SK-N-SH (cell line): ENCODE measurements around the gene TANK. TPM values are rescaled to one million over a fixed set of nuclear protein-coding genes. Genes with fewer than 3 reads are reported as not detected.

Experiments
- CTCF ChIA-PET: fragments of 300-600, 350-600 bp; formaldehyde crosslinking; extraction: SDS; loops from one replicate; lab custom pipeline; 2021; lab: Yijun Ruan, JAX
- POLR2A ChIA-PET: fragments of 350-600 bp; sonication (Branson Sonifier 250); formaldehyde crosslinking; extraction: SDS; loops from one replicate; lab custom pipeline; 2020; ENCODE audit warnings: antibody characterized with exemption, inconsistent platforms; lab: Yijun Ruan, JAX
- DNase-seq: peaks from one replicate; pipeline ENCODE4 v3.0.0; 2012
- H2AFZ ChIP-seq: fragments of 200-600 bp; sonication (generic); 2 replicates; pipeline ENCODE4 v1.8.1; 2016; ENCODE audit warnings: antibody characterized with exemption, mild to moderate bottlenecking, low read depth
- H3F3A ChIP-seq: fragments of 200-600 bp; sonication (generic); replicated peaks from 2 replicates; pipeline ENCODE3; 2016; ENCODE audit warnings: antibody characterized with exemption, mild to moderate bottlenecking; ENCODE audit not compliant: insufficient read depth
- H3K27ac ChIP-seq, 2 experiments: fragments of 200-500 bp in 1 of 2; fragments of 200-600 bp in 1 of 2; sonication (Bioruptor generic) in 1 of 2; sonication (generic), shearing (Covaris generic) in 1 of 2; 2 replicates each; pipeline versions ENCODE4 v1.5.1 to v1.6.1; 2014 to 2016; ENCODE audit warnings: low read depth in 2 of 2, inconsistent platforms in 1 of 2, low read length in 1 of 2, mild to moderate bottlenecking in 1 of 2, mixed read lengths in 1 of 2
- H3K27me3 ChIP-seq: fragments of 200-600 bp; sonication (generic), shearing (Covaris generic); 2 replicates; pipeline ENCODE4 v1.6.1; 2016; ENCODE audit warnings: mixed run types; ENCODE audit not compliant: insufficient read depth
- H3K36me3 ChIP-seq, 2 experiments: fragments of 200-500 bp in 1 of 2; fragments of 200-600 bp in 1 of 2; sonication (Bioruptor generic) in 1 of 2; sonication (generic) in 1 of 2; replicated peaks in 1 of 2; 2 replicates each; pipeline versions ENCODE3 to v1.5.1; 2014 to 2016; ENCODE audit warnings: low read length in 1 of 2, mild to moderate bottlenecking in 1 of 2; ENCODE audit not compliant: insufficient read depth in 2 of 2, control insufficient read depth in 1 of 2
- H3K4me1 ChIP-seq, 2 experiments: fragments of 200-500 bp in 1 of 2; fragments of 200-600 bp in 1 of 2; sonication (Bioruptor generic) in 1 of 2; sonication (generic), shearing (Covaris generic) in 1 of 2; 2 replicates each; pipeline versions ENCODE4 v1.5.1 to v1.6.1; 2014 to 2016; ENCODE audit warnings: low read depth in 1 of 2, low read length in 1 of 2, mixed run types in 1 of 2; ENCODE audit not compliant: insufficient read depth in 2 of 2, control insufficient read depth in 1 of 2
- H3K4me2 ChIP-seq: fragments of 200-600 bp; sonication (generic), shearing (Covaris generic); 2 replicates; pipeline ENCODE4 v1.6.1; 2017; ENCODE audit warnings: mixed run types
- H3K4me3 ChIP-seq, 2 experiments: fragments of 200-500 bp in 1 of 2; fragments of 200-600 bp in 1 of 2; sonication (Bioruptor generic) in 1 of 2; sonication (generic), shearing (Covaris generic) in 1 of 2; 2 replicates each; pipeline versions ENCODE4 v1.5.1 to v1.8.1; 2014 to 2016; ENCODE audit warnings: low read depth in 2 of 2, inconsistent platforms in 1 of 2, low read length in 1 of 2, mild to moderate bottlenecking in 1 of 2, mixed read lengths in 1 of 2, moderate library complexity in 1 of 2
- H3K79me2 ChIP-seq: fragments of 200-600 bp; sonication (generic); 2 replicates; pipeline ENCODE4 v1.8.1; 2017; ENCODE audit warnings: mild to moderate bottlenecking; ENCODE audit not compliant: insufficient read depth
- H3K9ac ChIP-seq: fragments of 200-600 bp; sonication (generic); 2 replicates; pipeline ENCODE4 v1.6.1; 2017; ENCODE audit warnings: mixed run types
- H3K9me2 ChIP-seq: fragments of 200-600 bp; sonication (generic); 2 replicates; pipeline ENCODE4 v1.6.1; 2017; ENCODE audit warnings: mixed run types
- H3K9me3 ChIP-seq: fragments of 200-600 bp; sonication (generic); 2 replicates; pipeline ENCODE4 v1.6.1; 2017; ENCODE audit warnings: mixed run types, mild to moderate bottlenecking, moderate library complexity
- H4K20me1 ChIP-seq: fragments of 200-600 bp; sonication (generic); 2 replicates; pipeline ENCODE4 v1.6.1; 2017; ENCODE audit warnings: mild to moderate bottlenecking, mixed run types; ENCODE audit not compliant: insufficient read depth
- EP300 ChIP-seq, 2 experiments: IDR thresholded peaks; 2 replicates each; pipeline versions ENCODE4 v1.4.0 to v1.6.1; 2012; ENCODE audit warnings: borderline replicate concordance in 1 of 2, low read depth in 1 of 2, low read length in 1 of 2
- EZH2phosphoT487 ChIP-seq: fragments of 200-600 bp; sonication (generic); IDR thresholded peaks from 2 replicates; pipeline ENCODE4 v1.6.1; 2017; ENCODE audit warnings: low read depth, mixed run types, mild to moderate bottlenecking, antibody characterized with exemption, moderate library complexity, borderline replicate concordance
- FOSL2 ChIP-seq: IDR thresholded peaks from 2 replicates; pipeline ENCODE4 v1.4.0; 2012; ENCODE audit warnings: low read depth, mild to moderate bottlenecking, moderate library complexity, borderline replicate concordance
- FOXJ3 ChIP-seq: sonication (generic); formaldehyde crosslinking; IDR thresholded peaks from 2 replicates; pipeline ENCODE4 v1.5.1; 2020; ENCODE audit warnings: mild to moderate bottlenecking, missing genetic modification reagents
- FOXM1 ChIP-seq: IDR thresholded peaks from 2 replicates; pipeline ENCODE4 v1.4.0; 2012; ENCODE audit warnings: low read depth, mild to moderate bottlenecking
- GABPA ChIP-seq: IDR thresholded peaks from 2 replicates; pipeline ENCODE4 v1.4.0; 2012; ENCODE audit warnings: low read depth, mild to moderate bottlenecking
- JUND ChIP-seq: IDR thresholded peaks from 2 replicates; pipeline ENCODE4 v1.4.0; 2012
- MEF2A ChIP-seq: IDR thresholded peaks from 2 replicates; pipeline ENCODE4 v1.4.0; 2012; ENCODE audit warnings: low read depth, borderline replicate concordance
- MXI1 ChIP-seq: IDR thresholded peaks from 2 replicates; pipeline ENCODE4 v1.6.1; 2012; ENCODE audit warnings: mild to moderate bottlenecking, low read depth, low read length, improper control_type of control experiment
- NFIC ChIP-seq: IDR thresholded peaks from 2 replicates; pipeline ENCODE4 v1.4.0; 2012; ENCODE audit warnings: borderline replicate concordance
- NRF1 ChIP-seq: IDR thresholded peaks from 2 replicates; pipeline ENCODE4 v1.6.1; 2012; ENCODE audit warnings: low read depth, mild to moderate bottlenecking, low read length
- POLR2AphosphoS5 ChIP-seq: IDR thresholded peaks from 2 replicates; pipeline ENCODE4 v1.6.1; 2012; ENCODE audit warnings: low read depth, low read length
- RAD21 ChIP-seq: IDR thresholded peaks from 2 replicates; pipeline ENCODE4 v1.6.1; 2012; ENCODE audit warnings: mild to moderate bottlenecking, low read length
- RFX5 ChIP-seq: IDR thresholded peaks from 2 replicates; pipeline ENCODE4 v1.6.1; 2012; ENCODE audit warnings: mild to moderate bottlenecking, improper control_type of control experiment, low read length
- SMC3 ChIP-seq: IDR thresholded peaks from 2 replicates; pipeline ENCODE4 v1.6.1; 2012; ENCODE audit warnings: low read depth, low read length, improper control_type of control experiment
- TAF1 ChIP-seq: IDR thresholded peaks from 2 replicates; pipeline ENCODE4 v1.6.1; 2012; ENCODE audit warnings: low read depth, mild to moderate bottlenecking, low read length, moderate library complexity, borderline replicate concordance
- TEAD4 ChIP-seq: IDR thresholded peaks from 2 replicates; pipeline ENCODE4 v1.4.0; 2012; ENCODE audit warnings: mild to moderate bottlenecking, borderline replicate concordance; ENCODE audit not compliant: insufficient read depth
- YY1 ChIP-seq: IDR thresholded peaks from 2 replicates; pipeline ENCODE4 v1.4.0; 2012; ENCODE audit warnings: low read depth, mild to moderate bottlenecking
- WGBS: methylation state at CpG from one replicate; pipeline ENCODE4 v1.1.6; 2017; ENCODE audit warnings: low lambda C conversion rate; 5-methylcytosine and 5-hydroxymethylcytosine counted together
- polyA plus RNA-seq, 3 experiments: library from polyadenylated mRNA; depleted of rRNA; stranded (reverse); fragments of >200 nt; gene quantifications; 2 replicates each; pipeline ENCODE4 v1.2.3, GENCODE V29; 2012
- TF ChIP-seq, protein P1 (sequence below): IDR thresholded peaks from 2 replicates; pipeline ENCODE4 v1.4.0; 2012; ENCODE audit warnings: low read depth
- TF ChIP-seq, protein P2 (sequence below): IDR thresholded peaks from 2 replicates; pipeline ENCODE4 v1.6.1; 2012; ENCODE audit warnings: mild to moderate bottlenecking, low read depth, low read length, moderate library complexity
- TF ChIP-seq, protein P3 (sequence below): IDR thresholded peaks from 2 replicates; pipeline ENCODE4; 2012

Gene TANK
- polyA plus RNA-seq, 1 of the 3 experiments (the other 2 are of a cell fraction), result 25.7 TPM

DNA sequence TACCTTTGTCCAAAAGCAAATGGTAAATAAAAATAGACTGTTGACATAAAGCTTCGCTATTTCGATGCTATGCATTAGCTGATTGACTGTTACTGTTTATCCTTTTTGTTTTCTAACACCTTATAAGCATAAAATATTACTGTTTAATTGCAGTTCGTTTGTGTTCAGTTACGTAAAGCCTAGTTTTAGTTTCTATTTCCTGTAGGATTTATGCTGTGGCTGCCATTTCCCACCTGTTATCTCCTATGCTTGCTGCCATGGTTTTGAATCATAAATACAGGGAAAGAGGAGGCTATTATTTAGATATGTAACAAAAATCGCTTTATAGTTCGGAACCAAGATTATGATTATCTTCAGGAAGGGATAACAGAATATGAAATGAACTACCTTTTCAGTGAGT is 3.9 kb downstream of the TANK start:
- Histone ChIP-seq H3K9me3 (no peaks in the 10 kb centered on the region), H3F3A (peaks cover 3% of the 10 kb centered on the region), H3K36me3 (peaks cover 30 to 41% of the 10 kb centered on the region in 2 experiments), H3K27me3 (no peaks in the 10 kb centered on the region), H3K9ac (no peak overlapping the region), H2AFZ (no peak overlapping the region), H3K79me2 (peaks cover 68% of the 10 kb centered on the region), H3K4me3 (no peak overlapping the region), H3K27ac (no peak overlapping the region), H3K4me2 (no peak overlapping the region), H3K4me1 (peaks cover 0 to 6% of the 10 kb centered on the region in 2 experiments; a peak in 1 of 4 replicates), H3K9me2 (no peaks in the 10 kb centered on the region)
- 92% methylated on average over 6 of the region's 6 CpGs for WGBS
- no peak for DNase-seq
- CTCF ChIA-PET, result no interaction called here
- TF ChIP-seq YY1 (no peak), POLR2AphosphoS5 (no peak), EP300 (IDR thresholded peaks at IDR 0.05; ENCODE audit: borderline replicate concordance in 1 of 2, low read depth in 1 of 2, low read length in 1 of 2) (no peak), NFIC (no peak), GABPA (no peak), FOXJ3 (no peak), FOXM1 (no peak), TEAD4 (no peak), JUND (no peak), MEF2A (no peak), SMC3 (no peak), RAD21 (no peak), EZH2phosphoT487 (no peak), MXI1 (no peak), NRF1 (no peak), RFX5 (no peak), TAF1 (no peak)
- TF ChIP-seq, protein P1, sequence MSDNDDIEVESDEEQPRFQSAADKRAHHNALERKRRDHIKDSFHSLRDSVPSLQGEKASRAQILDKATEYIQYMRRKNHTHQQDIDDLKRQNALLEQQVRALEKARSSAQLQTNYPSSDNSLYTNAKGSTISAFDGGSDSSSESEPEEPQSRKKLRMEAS, result no peak
- TF ChIP-seq, all 33 proteins: peak for 0
- no peaks in the 10 kb centered on the region for H4K20me1 ChIP-seq
- POLR2A ChIA-PET, result no interaction called here

DNA sequence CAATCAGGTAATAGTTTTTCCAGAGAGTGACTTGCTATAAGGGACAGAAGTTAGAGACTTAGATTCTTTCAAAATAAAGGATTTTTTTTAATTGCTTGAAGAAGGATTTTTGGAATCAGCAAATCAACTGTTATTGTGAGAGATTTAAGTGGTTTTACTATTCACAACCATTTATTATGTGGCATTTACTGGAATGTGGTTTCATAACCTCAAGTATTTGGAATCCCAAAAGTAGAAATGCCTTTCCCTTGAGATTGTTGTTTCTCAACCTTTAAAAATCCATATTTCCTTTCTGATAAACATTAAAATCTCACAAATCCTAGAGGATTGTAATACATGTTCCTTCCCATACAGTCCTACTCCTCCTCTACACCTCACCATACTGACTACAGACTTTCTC is 5.0 kb downstream of the TANK start:
- Histone ChIP-seq H3K36me3 (peaks cover 30 to 41% of the 10 kb centered on the region in 2 experiments), H3F3A (no peaks in the 10 kb centered on the region)
- TF ChIP-seq, protein P2, sequence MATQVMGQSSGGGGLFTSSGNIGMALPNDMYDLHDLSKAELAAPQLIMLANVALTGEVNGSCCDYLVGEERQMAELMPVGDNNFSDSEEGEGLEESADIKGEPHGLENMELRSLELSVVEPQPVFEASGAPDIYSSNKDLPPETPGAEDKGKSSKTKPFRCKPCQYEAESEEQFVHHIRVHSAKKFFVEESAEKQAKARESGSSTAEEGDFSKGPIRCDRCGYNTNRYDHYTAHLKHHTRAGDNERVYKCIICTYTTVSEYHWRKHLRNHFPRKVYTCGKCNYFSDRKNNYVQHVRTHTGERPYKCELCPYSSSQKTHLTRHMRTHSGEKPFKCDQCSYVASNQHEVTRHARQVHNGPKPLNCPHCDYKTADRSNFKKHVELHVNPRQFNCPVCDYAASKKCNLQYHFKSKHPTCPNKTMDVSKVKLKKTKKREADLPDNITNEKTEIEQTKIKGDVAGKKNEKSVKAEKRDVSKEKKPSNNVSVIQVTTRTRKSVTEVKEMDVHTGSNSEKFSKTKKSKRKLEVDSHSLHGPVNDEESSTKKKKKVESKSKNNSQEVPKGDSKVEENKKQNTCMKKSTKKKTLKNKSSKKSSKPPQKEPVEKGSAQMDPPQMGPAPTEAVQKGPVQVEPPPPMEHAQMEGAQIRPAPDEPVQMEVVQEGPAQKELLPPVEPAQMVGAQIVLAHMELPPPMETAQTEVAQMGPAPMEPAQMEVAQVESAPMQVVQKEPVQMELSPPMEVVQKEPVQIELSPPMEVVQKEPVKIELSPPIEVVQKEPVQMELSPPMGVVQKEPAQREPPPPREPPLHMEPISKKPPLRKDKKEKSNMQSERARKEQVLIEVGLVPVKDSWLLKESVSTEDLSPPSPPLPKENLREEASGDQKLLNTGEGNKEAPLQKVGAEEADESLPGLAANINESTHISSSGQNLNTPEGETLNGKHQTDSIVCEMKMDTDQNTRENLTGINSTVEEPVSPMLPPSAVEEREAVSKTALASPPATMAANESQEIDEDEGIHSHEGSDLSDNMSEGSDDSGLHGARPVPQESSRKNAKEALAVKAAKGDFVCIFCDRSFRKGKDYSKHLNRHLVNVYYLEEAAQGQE, result no peak
- TF ChIP-seq, protein P3, sequence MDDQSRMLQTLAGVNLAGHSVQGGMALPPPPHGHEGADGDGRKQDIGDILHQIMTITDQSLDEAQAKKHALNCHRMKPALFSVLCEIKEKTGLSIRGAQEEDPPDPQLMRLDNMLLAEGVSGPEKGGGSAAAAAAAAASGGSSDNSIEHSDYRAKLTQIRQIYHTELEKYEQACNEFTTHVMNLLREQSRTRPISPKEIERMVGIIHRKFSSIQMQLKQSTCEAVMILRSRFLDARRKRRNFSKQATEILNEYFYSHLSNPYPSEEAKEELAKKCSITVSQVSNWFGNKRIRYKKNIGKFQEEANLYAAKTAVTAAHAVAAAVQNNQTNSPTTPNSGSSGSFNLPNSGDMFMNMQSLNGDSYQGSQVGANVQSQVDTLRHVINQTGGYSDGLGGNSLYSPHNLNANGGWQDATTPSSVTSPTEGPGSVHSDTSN, result peak; percentile 15; the same call in 1 of the 2 replicates
- TF ChIP-seq TEAD4, result 0 out of 2 replicates have a peak, but pooled peaks have one; percentile 36
- TF ChIP-seq FOSL2, result no peak
- TF ChIP-seq, all 33 proteins: peak for 2
- ChIA-PET CTCF (no interaction called here), POLR2A (no interaction called here)
- Histone ChIP-seq H3K79me2 (peaks cover 68% of the 10 kb centered on the region), H3K9ac (no peak overlapping the region), H3K27me3 (no peaks in the 10 kb centered on the region), H3K9me3 (no peaks in the 10 kb centered on the region), H3K4me3 (no peak overlapping the region), H2AFZ (no peak overlapping the region), H3K9me2 (no peaks in the 10 kb centered on the region), H3K4me1 (peaks cover 0 to 6% of the 10 kb centered on the region in 2 experiments; a peak in 1 of 4 replicates), H3K27ac (peak overlapping the region in 1 of 2 experiments; percentile 37; a peak in 1 of 4 replicates), H4K20me1 (no peaks in the 10 kb centered on the region), H3K4me2 (no peak overlapping the region)
- DNase-seq, result no peak
